GM20431 (cell line): Measurements from ENCODE around the gene OR4K13.

Experiments
- in situ Hi-C: fragments of 300-500 bp; cut with MseI, MboI; formaldehyde crosslinking; loops from one replicate; pipeline ENCODE4 v1.15.0; 2020; ENCODE audit warnings: low sequenced_read_pairs; ENCODE audit not compliant: unreplicated experiment

OR4K13 gene, protein sequence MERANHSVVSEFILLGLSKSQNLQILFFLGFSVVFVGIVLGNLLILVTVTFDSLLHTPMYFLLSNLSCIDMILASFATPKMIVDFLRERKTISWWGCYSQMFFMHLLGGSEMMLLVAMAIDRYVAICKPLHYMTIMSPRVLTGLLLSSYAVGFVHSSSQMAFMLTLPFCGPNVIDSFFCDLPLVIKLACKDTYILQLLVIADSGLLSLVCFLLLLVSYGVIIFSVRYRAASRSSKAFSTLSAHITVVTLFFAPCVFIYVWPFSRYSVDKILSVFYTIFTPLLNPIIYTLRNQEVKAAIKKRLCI

DNA sequence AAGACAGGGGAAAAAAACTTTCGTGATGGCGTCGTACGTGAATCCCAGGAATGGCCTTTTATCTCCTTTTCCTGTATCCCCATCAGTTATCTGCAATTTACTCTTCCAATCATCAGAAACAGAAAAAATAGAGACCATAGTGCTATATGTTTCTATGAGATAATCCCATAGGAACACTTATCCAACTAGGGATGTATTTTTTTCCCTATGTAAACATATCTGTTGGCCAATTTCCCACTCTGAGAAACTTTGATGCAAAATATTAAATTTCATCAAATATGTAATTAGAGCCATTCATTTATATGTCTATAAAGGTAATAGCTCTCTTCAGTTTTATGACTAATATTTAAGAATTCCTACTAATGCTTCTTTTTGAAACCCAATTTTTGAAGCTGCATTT lies at the start of gene OR4K13:
Gene OR4K13, minus strand, starts transcription at position 101 of the 400 bp plus-strand sequence. CDS start 1,280 bp downstream, outside the sequence.
- in situ Hi-C loops = no loop called here

DNA sequence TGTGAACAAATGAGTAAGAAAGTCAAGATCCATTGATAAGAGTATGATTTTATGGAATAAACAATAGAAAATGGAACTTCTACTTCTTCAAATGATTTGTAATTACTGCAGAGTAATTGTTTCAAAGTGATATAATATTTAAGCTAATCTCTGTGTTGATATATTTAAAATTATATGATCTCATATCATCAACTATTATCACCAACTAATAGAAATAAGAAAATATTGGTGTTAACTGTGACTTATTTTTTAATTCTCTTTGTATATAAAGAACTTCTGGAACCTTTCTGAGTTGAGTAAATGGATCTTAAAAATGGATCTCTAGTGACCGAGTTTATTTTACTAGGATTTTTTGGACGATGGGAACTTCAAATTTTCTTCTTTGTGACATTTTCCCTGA lies 23.9 kb upstream of the OR4K13 start, which contains the start of gene OR4L1:
Gene OR4L1, plus strand, starts transcription at position 301 of the 400 bp plus-strand sequence. Its CDS starts 0 bp downstream, at position 301.
- in situ Hi-C loops = no loop called here

DNA sequence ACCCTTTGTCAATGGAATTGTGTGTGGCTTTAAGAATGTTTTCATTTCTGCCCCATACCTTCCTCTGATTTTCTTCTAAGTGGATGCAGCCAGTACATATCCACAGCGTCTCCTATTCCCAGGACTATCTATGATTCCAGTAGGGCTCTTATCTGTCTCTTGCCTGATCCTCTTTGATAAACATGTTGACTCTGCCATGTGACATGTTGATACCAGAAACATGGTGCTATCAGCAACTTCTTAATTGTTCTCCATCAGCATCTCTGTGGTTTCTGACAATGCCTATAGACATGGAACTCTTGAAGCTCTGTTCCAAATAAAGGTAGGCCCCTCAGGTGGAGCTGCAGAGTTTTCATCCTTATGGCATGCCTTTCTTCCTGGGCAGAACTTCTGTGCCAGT lies 12.4 kb upstream of the OR4K13 start:
- in situ Hi-C loops = no loop called here

DNA sequence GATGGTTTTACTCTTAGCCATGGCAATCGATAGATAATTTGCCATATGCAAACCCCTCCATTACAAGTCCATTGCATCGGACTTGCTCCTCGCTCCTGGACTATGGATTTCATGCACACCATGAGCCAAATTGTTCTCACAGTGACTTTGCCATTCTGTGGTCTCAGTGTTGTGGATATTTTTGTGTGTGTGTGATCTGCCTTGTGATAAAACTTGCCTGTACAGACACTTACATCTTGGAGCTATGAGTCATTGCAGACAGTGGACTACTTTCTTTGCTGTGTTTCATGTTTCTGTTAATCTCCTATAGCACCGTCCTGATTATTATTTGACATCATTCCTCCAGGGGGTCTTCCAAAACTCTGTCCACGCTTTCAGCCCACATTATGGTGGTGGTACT lies 8.4 kb upstream of the OR4K13 start:
- in situ Hi-C loops = no loop called here

DNA sequence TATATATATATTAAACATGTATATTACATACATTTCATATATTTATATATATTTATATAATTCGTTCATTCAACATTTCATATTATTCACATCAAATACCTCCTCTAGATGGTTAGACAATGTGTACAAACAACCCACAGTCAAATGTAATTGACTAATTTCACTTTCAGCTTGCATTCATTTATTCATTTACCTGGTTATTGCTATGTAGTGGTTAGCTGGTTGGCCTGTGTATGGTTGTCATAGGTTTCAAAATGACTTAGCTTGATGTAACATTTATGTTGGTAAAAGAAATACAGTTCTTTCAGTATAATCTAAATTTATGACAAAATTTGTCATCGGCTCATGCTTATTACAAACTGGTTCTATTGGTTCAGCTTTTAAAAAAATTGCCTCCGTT lies 389 bp downstream of the OR4K13 start:
- in situ Hi-C loops = no loop called here

DNA sequence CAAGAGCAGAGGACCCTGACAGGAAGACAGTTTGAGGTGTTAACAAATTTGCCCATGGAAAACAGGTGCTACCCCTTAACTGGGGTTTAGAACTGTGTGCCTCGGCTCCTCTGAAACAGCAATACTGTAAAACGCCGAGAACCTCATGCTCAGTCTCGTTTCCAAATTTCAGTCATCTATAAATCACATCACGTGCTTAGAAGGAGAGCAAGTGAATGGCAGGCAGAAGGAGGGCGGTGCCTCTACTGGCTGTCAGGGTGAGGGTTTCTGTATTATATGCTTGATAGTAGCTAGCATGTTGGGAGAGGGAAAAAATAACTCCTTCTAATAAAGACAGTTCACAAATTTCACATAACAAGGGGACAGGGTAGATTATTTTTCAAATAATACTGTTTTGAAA lies 4.8 kb downstream of the OR4K13 start:
- in situ Hi-C loops = no loop called here

DNA sequence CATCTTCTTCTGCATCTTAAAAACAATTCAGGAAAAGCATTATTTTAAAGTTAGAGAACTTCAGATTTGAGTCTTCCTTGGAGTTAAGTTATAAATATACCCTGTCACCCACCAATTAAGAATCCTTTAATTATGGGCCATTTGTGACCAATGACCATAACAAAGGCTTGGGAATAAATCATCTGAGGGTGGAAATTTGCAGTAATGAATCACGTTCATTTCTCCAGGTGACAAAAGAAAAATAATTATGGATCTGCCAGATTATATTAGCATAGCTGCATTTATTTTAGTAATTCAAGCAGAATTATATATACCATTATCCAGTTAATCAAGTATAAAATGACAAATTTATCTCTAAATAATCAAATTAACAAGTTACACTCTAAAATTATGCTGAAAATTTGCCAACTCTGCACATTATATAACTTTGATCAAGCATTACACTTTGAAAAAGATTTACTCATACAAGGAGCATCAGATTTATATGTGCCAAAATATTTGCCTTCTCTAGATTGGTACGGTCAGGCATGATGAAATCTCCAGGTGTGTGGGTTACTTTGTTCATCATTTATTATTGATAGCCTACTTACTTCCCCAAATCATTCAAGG lies 16.5 kb downstream of the OR4K13 start, which contains the start of gene OR4K14:
Gene OR4K14, minus strand, starts transcription at position 51 of the 609 bp plus-strand sequence. CDS start 4,114 bp downstream, outside the sequence.
- in situ Hi-C loops = no loop called here

DNA sequence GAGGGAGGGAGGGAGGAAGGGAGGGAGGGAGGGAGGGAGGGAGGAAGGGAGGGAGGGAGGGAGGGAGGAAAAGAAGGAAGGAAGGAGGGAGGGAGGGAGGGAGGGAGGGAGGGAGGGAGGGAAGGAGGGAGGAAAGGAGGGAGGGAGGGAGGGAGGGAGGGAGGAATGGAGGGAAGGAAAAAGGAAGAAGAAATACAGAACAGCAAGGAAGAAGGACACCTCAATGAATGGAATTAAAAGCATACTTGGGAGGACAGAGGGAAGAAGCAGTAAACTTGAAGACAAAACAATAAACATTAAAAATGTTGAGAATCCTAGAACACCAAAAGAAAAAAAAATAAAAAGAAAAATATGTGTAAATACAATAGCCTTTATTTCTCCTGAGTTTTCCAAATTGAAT lies 27.7 kb downstream of the OR4K13 start:
- in situ Hi-C loops = no loop called here

DNA sequence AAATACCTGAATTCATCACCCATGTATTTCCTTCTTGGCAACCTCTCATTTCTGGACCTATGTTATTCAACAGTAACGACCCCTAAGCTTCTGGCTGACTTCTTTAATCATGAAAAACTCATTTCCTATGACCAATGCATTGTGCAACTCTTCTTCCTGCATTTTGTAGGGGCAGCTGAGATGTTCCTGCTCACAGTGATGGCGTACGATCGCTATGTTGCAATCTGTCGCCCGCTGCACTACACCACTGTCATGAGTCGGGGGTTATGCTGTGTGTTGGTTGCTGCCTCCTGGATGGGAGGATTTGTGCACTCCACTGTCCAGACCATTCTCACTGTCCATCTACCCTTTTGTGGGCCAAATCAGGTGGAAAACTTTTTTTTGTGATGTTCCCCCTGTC lies 33.5 kb downstream of the OR4K13 start:
- in situ Hi-C loops = no loop called here

DNA sequence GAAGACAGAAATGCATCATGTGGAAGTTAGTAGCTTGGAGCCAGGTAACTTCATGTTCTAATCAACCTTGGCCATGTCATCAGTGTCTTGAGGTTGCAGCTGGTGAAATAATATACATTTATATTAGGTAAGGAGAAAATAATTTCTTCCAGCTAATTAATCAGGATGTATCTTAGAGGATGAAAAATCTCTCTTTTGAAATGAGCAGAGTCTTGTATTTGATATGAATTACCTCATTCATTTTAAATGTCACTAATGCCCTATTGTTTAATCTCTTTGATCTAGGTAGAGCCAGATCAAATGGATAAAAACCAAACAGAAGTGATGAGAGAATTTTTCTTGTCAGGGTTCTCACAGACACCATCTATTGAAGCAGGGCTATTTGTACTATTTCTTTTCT lies 34.0 kb downstream of the OR4K13 start, which contains the start of gene OR4Q2:
Gene OR4Q2, plus strand, starts transcription at position 301 of the 400 bp plus-strand sequence.
- in situ Hi-C loops = no loop called here

DNA sequence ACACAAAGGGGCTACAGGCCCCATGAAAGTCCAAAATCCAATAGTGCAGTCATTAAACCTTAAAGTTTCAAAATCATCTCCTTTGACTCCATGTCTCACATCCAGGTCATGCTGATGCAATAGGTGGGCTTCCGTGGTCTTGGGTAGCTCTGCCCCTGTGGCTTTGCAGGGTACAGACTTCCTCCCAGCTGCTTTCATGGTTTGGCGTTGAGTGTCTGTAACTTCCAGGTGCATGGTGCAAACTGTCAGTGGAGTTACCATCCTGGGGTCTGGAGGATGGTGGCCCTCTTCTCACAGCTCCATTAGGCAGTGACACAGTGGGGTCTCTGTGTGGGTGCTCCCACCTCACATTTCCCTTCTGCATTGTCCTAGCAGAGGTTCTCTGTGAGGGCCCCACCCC lies 42.4 kb downstream of the OR4K13 start:
- in situ Hi-C loops = no loop called here
